ENCODE data around the gene HADHB.

Gene HADHB

GRCh38 chr2:26244309-26245230 is at the start of gene HADHB, which contains the start of gene HADHA:
Gene HADHB, plus strand, starts transcription at chr2:26244939. Its CDS starts 9,316 bp downstream, at chr2:26254255.
Gene HADHA, minus strand, starts transcription at chr2:26244632. Its CDS starts 36 bp downstream, at chr2:26244596.
- peak; percentile 58 for DNase-seq (ENCODE audit: low read depth)
- H3K4me3 ChIP-seq (ENCODE audit: low read depth, low read length) = peak within 1 kb of the TSS; percentile 99

GRCh38 chr2:26195040-26195984 is 49.4 kb upstream of the HADHB start:
- H3K4me3 ChIP-seq (ENCODE audit: low read depth, low read length) = no peak overlapping the region
- DNase-seq (ENCODE audit: low read depth) = no peak

GRCh38 chr2:26196683-26197418 is 47.9 kb upstream of the HADHB start:
- DNase-seq (ENCODE audit: low read depth) = no peak
- H3K4me3 ChIP-seq (ENCODE audit: low read depth, low read length) = no peak overlapping the region

GRCh38 chr2:26197516-26197915 is 47.2 kb upstream of the HADHB start:
- no peak overlapping the region for H3K4me3 ChIP-seq (ENCODE audit: low read depth, low read length)
- no peak for DNase-seq (ENCODE audit: low read depth)

GRCh38 chr2:26202981-26203490 is 41.7 kb upstream of the HADHB start:
- no peak overlapping the region for H3K4me3 ChIP-seq (ENCODE audit: low read depth, low read length)
- no peak for DNase-seq (ENCODE audit: low read depth)

- H3K4me3 ChIP-seq (ENCODE audit: low read depth, low read length) = no peak overlapping the region
- no peak for DNase-seq (ENCODE audit: low read depth)
Observed at GRCh38 chr2:26203906-26204305, 40.8 kb upstream of the HADHB start.

- DNase-seq (ENCODE audit: low read depth) = no peak
- H3K4me3 ChIP-seq (ENCODE audit: low read depth, low read length) = no peak overlapping the region
Observed at GRCh38 chr2:26212011-26212410, 32.7 kb upstream of the HADHB start.

GRCh38 chr2:26214759-26215158 is 30.0 kb upstream of the HADHB start:
- no peak overlapping the region for H3K4me3 ChIP-seq (ENCODE audit: low read depth, low read length)
- DNase-seq (ENCODE audit: low read depth) = no peak

- no peak overlapping the region for H3K4me3 ChIP-seq (ENCODE audit: low read depth, low read length)
- no peak for DNase-seq (ENCODE audit: low read depth)
Observed at GRCh38 chr2:26215833-26216232, 28.9 kb upstream of the HADHB start.

- no peak overlapping the region for H3K4me3 ChIP-seq (ENCODE audit: low read depth, low read length)
- DNase-seq (ENCODE audit: low read depth) = no peak
Observed at GRCh38 chr2:26216587-26216986, 28.2 kb upstream of the HADHB start.

GRCh38 chr2:26217720-26218119 is 27.0 kb upstream of the HADHB start:
- DNase-seq (ENCODE audit: low read depth) = no peak
- no peak overlapping the region for H3K4me3 ChIP-seq (ENCODE audit: low read depth, low read length)

GRCh38 chr2:26223018-26223417 is 21.7 kb upstream of the HADHB start:
- no peak for DNase-seq (ENCODE audit: low read depth)

GRCh38 chr2:26224095-26224494 is 20.6 kb upstream of the HADHB start:
- no peak for DNase-seq (ENCODE audit: low read depth)
- H3K4me3 ChIP-seq (ENCODE audit: low read depth, low read length) = no peak overlapping the region

More at GRCh38 chr2:26223018-26223417, 21.7 kb upstream of the HADHB start:
- no peak overlapping the region for H3K4me3 ChIP-seq (ENCODE audit: low read depth, low read length)

- no peak overlapping the region for H3K4me3 ChIP-seq (ENCODE audit: low read depth, low read length)
- DNase-seq (ENCODE audit: low read depth) = no peak
Observed at GRCh38 chr2:26229595-26229994, 15.1 kb upstream of the HADHB start.

GRCh38 chr2:26230806-26231205 is 13.9 kb upstream of the HADHB start:
- H3K4me3 ChIP-seq (ENCODE audit: low read depth, low read length) = no peak overlapping the region
- DNase-seq (ENCODE audit: low read depth) = no peak

GRCh38 chr2:26235089-26235488 is 9.7 kb upstream of the HADHB start:
- no peak for DNase-seq (ENCODE audit: low read depth)
- no peak overlapping the region for H3K4me3 ChIP-seq (ENCODE audit: low read depth, low read length)

- no peak for DNase-seq (ENCODE audit: low read depth)
- no peak overlapping the region for H3K4me3 ChIP-seq (ENCODE audit: low read depth, low read length)
Observed at GRCh38 chr2:26237868-26238267, 6.9 kb upstream of the HADHB start.

- DNase-seq (ENCODE audit: low read depth) = peak; percentile 18
- H3K4me3 ChIP-seq (ENCODE audit: low read depth, low read length) = no peak overlapping the region
Observed at GRCh38 chr2:26238311-26238958, 6.3 kb upstream of the HADHB start.
